Stimulated activated CD8-positive, alpha-beta memory T cell treated with anti-CD3 and anti-CD28 coated beads, Interleukin-4, amount 100 ng/mL, for 1 hour (primary cell): Measurements from ENCODE around the gene GNPDA2.
A peak's percentile ranks its signal among the peaks of the same experiment; 100 is the strongest.

Experiments used
- DNase-seq, 2 donors: peaks; one replicate each; pipeline ENCODE4 v3.0.0-alpha.2; 2020; ENCODE audit warnings: low read depth in 2 of 2, low spot score in 1 of 2

The GNPDA2 gene

GRCh38 chr4:44679060-44679459 lies 47.3 kb downstream of the GNPDA2 start:
- no peak for DNase-seq

- peak; percentile 62 to 67 for DNase-seq
Measured at GRCh38 chr4:44678094-44679041, 48.0 kb downstream of the GNPDA2 start, which contains the start of gene GUF1. Gene GUF1, plus strand, starts transcription at chr4:44678420. Its CDS starts 203 bp downstream, at chr4:44678623.

- DNase-seq, result no peak
Measured at GRCh38 chr4:44675366-44675765, 51.0 kb downstream of the GNPDA2 start.

GRCh38 chr4:44674471-44674870 lies 51.9 kb downstream of the GNPDA2 start:
- DNase-seq, result no peak

- no peak for DNase-seq
Measured at GRCh38 chr4:44671636-44672035, 54.7 kb downstream of the GNPDA2 start.

GRCh38 chr4:44670506-44671199 lies 55.7 kb downstream of the GNPDA2 start:
- no peak for DNase-seq

- no peak for DNase-seq
Measured at GRCh38 chr4:44668526-44668925, 57.8 kb downstream of the GNPDA2 start.

- no peak for DNase-seq
Measured at GRCh38 chr4:44663539-44664263, 62.7 kb downstream of the GNPDA2 start.

GRCh38 chr4:44662623-44663005 lies 63.7 kb downstream of the GNPDA2 start:
- DNase-seq, result no peak

- DNase-seq, result no peak
Measured at GRCh38 chr4:44661940-44662622, 64.3 kb downstream of the GNPDA2 start.

GRCh38 chr4:44660396-44660795 lies 66.0 kb downstream of the GNPDA2 start:
- no peak for DNase-seq

- DNase-seq, result no peak
Measured at GRCh38 chr4:44652002-44652401, 74.4 kb downstream of the GNPDA2 start.
